HG03442 (cell line): ENCODE measurements around the gene BBIP1.

Source experiments
- ATAC-seq: cut with Tn5 transposase; IDR thresholded peaks from one replicate; pipeline ENCODE4 v1.9.1; 2021; ENCODE audit warnings: mild to moderate bottlenecking, moderate library complexity; ENCODE audit not compliant: unreplicated experiment

Gene BBIP1

DNA sequence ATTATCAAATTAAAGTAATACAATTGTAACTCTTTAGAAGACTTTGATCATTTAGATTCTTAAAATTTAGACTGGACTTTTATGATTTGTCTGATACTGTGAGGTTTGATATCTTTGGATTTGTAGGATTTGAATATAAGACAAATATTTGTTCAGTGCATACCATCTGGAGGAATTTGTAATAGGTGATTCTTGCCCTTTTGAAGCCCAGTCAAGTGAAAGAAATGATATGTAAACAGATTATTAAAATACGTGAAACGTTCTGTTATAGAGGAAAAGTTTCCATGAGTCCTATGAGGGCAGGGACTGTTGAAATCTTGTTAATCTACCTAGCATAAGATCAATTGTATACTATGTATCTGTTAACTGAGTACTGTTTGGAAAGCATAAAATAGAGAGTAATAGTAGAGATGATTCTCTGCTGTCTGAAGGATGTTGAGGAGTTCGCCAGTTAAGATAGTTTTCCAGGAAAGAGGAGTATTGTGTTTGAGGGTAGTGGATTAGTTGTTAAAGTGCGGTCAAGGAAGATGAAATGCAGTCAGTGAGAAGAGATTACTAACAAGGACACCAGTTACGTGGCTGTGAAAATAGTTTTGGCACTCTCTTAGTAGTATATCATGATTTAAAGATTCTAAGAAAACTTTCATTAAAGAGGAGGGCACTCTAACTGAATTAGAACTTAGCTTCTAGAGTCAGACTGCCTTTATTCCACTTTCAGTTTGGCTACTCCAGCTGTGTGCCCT, 32.9 kb downstream of the BBIP1 start:
- ATAC-seq, result no peak

DNA sequence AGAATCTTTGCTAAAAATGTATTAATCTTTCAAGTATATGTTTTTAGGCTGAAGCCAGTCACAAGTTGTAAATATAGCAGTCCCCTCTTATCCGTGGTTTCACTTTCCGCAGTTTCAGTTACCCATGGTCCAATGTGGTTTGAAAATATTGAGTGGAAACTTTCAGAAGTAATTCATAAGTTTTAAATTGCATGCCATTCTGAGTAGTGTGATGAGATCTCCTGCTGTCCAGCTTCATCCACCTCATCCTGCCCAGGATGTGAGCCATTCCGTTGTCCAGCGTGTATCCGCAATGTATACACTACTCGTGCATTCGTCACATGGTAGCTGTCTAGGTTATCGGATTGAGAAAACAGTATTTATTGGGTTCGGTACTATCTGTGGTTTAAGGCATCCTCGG, 35.1 kb downstream of the BBIP1 start:
- ATAC-seq, result no peak

DNA sequence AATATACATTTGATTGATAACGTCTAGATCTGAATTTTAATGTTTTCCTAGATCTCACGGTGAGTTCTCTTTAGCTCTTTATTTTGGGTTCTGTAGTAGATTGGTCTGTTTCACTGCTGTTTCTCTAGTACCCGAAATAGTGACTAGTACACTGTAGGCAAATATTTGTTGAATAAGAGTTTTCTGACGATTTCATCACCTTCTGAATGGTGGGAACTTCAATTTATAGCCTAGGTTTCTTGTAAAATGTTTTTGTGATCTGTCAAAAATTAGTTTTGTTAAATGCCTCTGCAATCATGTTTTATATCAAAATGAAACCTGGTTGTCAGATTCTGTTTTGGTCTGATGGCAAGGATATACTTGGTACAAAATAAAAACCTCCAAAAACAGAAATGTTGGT, 37.1 kb downstream of the BBIP1 start:
- no peak for ATAC-seq

DNA sequence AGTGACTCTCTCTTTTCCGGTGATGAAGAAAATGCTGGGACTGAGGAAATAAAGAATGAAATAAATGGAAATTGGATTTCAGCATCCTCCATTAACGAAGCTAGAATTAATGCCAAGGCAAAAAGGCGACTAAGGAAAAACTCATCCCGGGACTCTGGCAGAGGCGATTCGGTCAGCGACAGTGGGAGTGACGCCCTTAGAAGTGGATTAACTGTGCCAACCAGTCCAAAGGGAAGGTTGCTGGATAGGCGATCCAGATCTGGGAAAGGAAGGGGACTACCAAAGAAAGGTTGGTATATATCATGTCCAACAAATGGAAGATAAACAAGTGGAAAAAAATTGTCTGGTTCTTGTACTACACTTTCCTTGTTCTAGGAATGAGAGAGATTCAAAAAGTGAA, 37.7 kb downstream of the BBIP1 start:
- no peak for ATAC-seq

DNA sequence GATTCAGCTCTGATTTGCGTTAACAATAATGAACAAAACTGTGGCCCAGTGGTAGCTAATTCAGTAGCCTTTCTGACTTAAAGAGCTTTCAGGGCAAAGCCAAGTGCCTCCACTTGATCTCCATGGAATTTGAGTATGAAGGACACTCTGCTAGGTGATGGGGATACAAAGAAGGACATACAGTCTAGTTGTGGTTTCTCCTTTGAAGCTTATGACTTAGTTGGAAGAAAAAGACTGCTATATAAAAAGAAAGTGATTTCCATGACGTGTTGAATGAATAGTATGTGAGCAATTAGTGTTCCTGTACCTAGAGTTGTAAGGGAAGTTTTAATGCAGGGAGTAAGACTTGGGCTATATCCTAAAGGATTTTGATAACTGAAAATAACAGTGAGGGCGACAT, 39.0 kb downstream of the BBIP1 start:
- no peak for ATAC-seq

DNA sequence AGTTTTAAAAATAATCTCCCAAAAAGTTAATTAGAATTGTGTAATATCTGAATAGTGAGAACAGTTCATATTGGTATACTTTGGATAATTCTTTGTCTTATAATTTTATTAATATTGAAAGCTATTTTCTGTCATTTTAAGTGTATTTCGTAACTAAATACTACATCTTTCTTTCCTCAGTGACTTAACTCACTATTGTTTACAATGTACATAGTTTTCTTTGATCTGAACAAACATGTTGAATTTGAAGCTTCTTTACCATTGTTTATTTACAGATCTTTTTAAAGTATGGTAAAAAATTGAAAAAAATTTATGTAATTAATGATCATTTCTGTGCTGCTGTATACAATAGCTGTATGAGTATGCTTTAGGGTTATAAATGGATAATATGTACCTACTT, 42.2 kb downstream of the BBIP1 start:
- ATAC-seq, result no peak

DNA sequence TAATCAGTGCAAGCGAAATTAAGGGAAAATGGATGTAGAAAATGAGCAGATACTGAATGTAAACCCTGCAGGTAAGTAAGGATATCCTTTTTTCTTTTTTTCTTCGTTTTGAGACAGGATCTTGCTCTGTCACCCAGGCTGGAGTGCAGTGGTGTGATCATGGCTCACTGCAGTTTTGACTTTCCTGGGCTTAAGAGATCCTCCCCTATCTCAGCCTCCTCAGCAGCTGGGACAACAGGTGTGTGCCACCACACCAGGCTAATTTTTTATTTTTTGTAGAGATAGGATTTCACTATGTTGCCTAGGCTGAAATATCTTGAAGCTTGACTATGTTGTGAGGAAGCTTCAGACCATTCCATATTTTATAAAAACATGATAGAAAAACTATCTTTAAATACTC, 43.0 kb downstream of the BBIP1 start:
- no peak for ATAC-seq

DNA sequence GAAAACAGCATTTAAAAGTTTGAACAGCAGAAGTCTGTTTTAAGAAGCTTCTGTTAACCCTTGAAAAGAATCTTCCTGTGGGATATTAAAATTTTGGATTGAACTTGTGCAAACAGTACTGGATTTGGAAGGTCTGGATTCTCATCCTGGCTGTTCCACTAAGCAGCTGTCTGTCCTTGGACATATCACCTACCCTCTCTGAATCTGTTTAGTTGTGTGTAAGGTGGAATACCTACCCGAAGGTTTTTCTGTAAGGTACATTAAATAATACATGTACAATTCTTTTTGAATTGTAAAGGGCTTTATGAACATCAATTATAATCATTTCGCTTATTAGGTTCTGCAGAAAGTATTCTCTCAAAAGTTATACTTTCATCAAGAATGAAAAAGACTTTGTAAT, 45.0 kb downstream of the BBIP1 start:
- no peak for ATAC-seq

DNA sequence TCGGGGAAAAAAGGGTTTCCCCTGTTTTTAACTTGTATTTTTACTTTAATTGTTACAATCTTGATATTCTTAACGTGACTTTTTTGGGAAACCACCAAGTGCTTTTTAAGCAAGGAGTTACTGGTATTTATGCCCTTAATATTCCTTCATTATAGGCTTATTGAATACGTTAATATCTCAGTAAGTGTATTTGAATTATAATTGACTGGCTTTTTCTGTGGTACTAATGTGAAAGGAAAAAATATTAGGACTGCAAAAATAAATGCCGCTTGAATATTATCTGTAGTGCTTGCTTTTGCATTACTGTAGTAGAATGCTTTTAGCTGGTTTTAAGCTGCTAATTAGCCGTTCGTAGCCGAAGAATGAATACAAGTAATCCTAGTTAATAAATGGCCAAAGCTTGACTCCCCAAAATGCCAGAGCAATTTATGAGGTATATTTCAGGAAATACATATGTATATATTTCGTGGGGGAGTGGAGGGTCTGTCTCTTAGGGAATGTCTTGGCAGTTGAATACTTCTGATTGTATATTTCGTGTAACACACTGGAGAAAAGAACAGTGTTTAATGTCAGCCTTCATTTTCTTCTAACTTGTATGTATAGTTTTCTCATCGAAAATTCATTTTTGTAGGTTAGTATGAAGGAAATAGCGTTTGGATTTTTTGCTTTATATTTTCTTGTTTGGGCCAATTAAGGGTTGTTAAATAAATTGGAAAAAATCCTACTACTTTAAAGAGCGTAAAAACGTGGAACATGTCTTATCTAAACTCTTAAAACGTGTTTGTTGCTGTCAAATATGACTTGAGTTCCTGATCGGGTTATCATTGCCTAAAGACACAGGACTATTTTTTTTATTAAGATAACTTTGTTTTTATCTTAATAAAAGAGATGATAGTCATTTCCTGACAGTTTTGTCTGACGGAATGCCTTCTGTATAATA, 45.7 kb downstream of the BBIP1 start:
- ATAC-seq, result no peak

DNA sequence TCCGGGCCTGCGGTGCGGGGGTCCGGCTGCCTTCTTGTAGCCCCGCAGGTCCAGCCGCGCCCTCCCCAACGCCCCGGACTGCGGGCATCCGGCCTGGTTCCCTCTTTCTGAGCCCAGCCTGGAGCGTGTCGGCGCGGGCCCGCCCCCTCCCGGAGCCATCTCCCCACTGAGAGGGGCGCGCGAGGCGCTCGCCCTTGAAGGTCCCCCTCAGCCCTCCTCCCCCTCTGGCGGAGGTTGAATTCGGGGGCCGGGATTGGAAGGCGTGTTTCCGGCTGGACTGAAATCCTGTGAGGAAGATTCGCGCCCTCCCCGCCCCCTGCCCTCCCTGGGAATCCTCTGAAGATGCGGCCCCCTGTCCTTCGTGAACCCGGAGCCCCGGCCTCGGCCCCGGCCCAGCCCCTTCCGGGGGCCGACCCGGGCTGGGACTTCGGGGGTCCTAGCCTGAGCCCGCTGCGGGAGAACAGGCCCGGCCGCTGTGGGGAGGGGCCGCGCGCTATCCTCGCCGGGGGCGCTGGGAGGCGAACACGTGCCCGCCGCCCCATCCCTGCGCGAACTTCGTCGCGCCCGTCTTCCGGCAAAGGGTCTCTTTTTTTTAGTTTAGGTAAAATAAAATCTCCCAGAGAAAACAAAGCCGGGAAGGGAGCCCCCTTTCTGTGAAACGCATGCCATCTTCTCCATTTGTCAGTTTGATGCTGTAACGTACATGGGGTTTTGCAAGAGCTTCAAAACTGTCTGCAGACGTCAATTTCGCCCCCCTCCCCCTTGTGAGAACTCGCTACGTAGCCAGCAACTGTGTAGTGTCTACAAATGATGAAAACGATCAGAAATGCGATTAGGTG, 46.6 kb downstream of the BBIP1 start:
- peak; percentile 33 for ATAC-seq

DNA sequence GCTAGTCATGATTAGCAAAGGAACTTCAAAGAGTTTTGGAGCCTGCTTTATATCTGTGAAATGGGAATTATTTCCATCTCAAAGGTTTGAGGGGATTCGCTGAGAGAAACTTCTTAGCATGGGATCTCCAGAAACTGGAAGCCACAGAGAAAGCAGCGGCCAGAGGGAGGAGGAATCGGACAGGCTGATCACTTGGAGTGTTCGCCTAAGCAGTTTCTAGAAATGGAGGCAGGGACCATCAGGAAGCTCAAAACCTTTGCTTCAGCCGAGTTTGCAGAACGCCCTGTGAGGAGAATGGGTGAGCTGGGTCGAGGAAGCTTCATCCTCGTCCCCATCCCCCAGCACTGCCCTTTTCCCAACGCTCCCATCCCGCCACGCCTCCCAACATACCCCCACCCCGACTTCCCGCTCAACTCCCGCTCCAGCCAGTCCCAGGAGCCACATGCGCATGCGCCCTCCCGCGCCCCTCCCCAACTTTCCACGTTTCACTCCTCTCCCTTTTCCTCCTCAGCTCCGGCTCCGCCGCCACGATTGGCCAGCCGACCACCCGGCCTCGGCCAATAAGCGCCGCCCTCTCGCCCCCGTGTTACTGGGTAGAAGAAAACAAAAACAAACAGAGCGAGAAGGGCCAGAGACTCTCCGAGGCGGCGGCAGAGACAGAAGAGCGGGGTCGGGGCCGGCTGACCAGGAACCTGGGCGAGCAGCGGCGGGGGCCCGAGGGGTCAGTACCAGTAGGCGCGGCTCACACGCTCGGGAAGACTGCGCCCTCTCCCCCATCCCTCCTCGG, 47.5 kb downstream of the BBIP1 start, which contains the start of gene PDCD4:
Gene PDCD4, plus strand, starts transcription at position 631 of the 787 bp plus-strand sequence. CDS start 4,100 bp downstream, outside the sequence.
- peak; percentile 77 for ATAC-seq

DNA sequence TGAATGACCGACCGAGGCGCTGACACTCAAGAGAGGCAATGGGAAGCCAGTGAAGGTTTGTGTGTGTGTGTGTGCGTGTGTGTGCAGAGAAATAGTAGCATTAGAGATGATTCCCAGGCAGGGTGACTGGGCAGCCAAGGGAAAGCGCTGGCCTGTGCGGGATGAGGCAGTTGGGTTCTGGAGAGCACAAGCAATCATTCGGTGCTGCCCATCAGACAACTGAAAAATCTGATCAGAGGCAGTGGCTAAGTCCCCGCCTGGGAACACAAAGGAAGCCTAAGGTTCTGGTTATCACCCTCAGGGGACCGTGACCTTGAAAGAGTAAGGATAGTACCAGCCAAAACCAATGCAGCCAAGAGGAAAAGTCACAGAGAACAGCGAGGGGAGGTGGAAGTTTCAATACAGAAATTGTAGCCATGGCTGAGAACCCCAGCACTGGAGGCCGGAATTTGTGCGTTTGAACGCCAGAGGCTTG, 48.1 kb downstream of the BBIP1 start:
- no peak for ATAC-seq

DNA sequence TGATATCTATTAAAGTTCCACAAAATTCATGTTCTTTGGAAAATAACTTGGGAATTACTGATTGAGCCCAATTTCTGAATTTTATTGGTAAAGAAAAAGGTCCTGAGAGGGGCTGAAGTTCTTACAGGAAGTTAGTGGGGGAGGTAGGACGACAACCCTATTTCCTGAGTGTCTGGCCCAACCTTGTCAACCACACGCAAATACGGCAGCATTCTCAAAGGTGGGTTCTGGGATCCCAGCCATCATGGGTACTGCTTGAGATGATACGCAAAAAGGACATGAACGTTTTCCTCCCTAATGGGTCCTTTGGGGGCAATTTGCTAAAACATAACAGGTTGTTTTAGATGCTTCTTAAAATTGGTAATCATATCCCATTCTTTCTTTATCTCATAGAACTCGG, 50.0 kb downstream of the BBIP1 start:
- no peak for ATAC-seq

DNA sequence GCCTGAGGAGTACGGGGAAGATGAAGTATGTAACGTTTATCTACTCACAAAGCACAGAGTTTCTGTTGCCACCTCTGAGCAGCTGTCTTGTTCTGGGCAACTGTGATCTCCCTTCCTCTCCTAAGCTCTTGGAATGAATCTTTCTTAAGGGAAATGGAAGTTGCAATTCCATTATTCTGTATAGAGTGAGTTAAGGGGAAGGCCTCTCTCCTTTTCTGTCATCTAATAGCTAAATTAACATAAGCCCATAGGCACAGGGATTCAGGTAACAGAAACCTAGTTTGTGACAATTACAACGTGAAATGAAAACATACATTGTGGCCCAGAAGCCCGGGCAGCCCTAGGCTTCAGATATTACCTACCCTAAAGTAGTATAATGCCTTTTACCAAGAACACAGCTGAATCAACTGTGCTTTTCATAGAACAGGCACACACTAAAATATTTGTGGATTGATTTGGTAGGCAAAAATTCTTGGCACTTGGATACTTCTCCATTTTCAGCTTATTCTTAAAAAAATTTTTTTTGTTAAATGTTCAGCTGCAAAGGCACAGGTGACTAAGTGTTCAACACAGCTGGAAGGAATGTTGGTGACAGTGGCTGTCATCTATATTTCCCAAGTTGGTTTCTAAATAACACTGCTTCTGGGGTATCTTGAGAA, 51.0 kb downstream of the BBIP1 start:
- no peak for ATAC-seq

DNA sequence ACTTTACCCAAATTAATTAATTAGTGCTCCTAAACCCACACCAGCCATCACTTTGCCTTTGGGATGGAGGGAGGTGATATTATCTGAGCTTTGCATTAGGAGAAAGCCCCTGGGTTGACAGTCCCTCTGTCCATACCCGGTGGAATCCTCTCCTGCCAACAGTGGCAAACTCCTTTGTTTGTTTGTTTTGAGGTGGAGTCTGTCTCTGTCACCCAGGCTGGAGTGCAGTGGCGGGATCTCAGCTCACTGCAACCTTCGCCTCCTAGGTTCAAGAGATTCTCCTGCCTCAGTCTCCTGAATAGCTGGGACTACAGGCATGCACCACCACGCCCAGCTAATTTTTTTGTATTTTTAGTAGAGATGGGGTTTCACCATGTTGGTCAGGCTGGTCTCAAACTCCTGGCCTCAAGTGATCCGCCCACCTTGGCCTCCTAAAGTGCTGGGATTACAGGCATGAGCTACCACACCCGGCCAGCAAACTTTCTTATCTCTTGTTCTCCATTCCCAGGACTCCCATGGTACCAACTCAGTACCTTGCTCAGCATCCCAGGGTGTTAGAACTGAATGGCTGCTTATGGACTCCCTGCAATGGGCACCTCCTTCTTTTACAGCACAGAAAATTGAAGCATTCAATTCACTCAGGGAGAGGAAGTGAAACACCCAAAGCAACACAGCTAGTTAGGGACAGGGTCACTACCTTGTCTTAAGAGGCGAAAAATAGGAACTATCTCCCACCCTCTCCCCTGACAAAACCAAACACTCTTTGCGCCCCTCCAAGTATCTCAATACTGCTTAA, 51.8 kb downstream of the BBIP1 start:
- ATAC-seq, result peak; percentile 28

DNA sequence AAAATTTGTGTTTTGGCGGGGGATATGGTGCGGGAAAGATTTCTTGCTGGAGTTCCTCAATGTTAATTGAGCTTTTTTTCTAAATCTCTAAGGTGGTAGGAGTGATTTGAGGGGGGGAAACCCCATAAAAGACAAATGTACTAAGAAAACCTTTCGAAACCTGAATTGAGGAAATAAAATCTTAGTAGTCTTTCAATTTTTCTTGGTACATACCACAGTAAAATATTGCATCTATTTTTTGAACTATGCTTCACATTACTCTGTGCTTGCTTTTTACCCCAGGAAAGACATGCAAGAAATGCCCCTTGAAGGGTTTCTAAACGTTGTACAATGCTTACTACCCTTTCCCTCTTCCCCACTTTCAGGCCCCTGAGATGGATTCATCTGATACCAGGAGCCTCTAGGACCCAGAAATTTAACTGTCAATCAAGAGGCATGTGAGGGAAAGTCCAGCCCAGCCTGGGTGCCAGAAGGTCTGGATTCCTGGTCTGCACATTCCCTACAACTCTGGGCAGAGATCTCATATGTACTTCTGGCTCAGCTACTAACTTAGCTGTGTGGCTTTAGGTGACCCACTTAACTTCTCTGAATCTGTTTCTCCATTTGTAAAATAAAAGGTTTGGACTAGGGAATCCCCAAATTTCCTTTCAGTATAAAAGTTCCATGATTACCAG, 53.0 kb downstream of the BBIP1 start:
- no peak for ATAC-seq

DNA sequence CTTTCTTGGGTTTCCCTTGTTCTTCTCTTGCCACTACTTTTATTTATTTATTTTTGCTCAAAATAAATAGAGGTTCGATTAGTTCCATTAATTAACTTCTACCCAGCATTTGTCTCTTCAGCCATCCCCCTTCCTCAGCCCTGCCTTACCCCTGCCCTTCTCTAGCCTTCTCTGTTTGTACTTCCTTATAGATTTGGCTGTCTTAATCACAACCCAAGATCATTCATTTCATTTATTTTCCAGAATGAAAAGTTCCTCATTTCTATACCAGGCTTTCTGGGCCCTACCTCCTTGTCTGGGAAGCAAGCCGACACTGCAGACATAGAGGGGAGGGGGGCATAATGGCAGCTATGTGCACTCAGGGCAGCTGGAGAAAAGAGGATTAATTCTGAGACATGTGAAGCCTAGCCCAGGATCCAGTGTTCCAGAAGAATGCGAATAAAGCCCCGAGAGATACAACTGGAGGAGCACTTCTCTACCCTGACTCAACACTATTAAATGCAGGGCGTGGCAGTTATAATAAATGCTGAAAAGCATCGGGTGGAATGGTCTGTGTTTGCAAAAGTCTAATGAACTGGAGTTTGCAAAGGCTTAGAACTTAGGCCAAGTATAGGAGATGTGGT, 53.7 kb downstream of the BBIP1 start:
- ATAC-seq, result no peak

DNA sequence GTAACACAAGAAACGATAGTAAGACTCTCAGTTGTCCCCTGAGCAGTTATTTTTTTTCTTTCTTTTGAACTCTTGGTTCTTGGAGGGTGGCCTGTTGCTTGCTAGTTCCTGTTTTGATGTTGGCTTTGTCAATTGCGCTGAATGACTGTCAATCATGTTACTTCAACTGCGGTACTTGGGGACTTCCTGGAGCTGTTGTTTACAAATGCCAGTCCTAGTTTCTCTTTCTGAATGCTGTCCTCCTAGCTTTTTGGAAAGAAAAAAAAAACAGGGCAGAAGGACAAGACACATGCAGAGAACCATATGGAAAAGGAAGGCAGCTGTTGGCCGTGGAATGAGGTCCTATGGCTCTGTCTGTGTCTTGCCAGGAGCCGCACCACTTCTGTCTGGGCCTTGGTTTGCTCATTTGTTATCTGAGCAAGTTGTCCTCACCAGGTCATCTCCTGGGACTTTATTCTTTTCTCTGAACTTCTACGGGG, 54.3 kb downstream of the BBIP1 start:
- ATAC-seq, result peak; percentile 47
